Fibroblast of lung (primary cell): Measurements from ENCODE around the gene IRF5. TPM values are rescaled to one million over a fixed set of nuclear protein-coding genes. Genes with fewer than 3 reads are reported as not detected.

Experiments used
- DNase-seq, 2 donors: peaks; one replicate each; pipeline versions ENCODE4 v3.0.0 to v3.0.0-alpha.2; 2010; ENCODE audit warnings: low read depth in 2 of 2
- H2AFZ ChIP-seq: 2 replicates; pipeline ENCODE4 v1.5.1; 2012; ENCODE audit warnings: low read length, control low read depth, inconsistent platforms
- H3K27ac ChIP-seq: 2 replicates; pipeline ENCODE4 v1.5.1; 2011; ENCODE audit warnings: low read length, control low read depth; ENCODE audit not compliant: insufficient read depth
- H3K27me3 ChIP-seq: 2 replicates; pipeline ENCODE4 v1.5.1; 2011; ENCODE audit warnings: mild to moderate bottlenecking, low read length; ENCODE audit not compliant: control insufficient read depth, insufficient read depth
- H3K36me3 ChIP-seq: 2 replicates; pipeline ENCODE4 v1.5.1; 2011; ENCODE audit warnings: low read length; ENCODE audit not compliant: control insufficient read depth, insufficient read depth
- H3K4me1 ChIP-seq: 2 replicates; pipeline ENCODE4 v1.5.1; 2011; ENCODE audit warnings: low read length; ENCODE audit not compliant: control insufficient read depth, insufficient read depth; ENCODE audit errors: extremely low read depth
- H3K4me2 ChIP-seq: 2 replicates; pipeline ENCODE4 v1.5.1; 2011; ENCODE audit warnings: low read length, control low read depth; ENCODE audit not compliant: insufficient read depth; ENCODE audit errors: extremely low read depth
- H3K4me3 ChIP-seq, 4 experiments: fragments of 200-600 bp in 1 of 4; sonication (generic) in 1 of 4; replicated peaks in 1 of 4; 2 replicates each; pipeline ENCODE4 v1.5.1; 2011 to 2016; ENCODE audit warnings: low read length in 4 of 4, low read depth in 3 of 4, mild to moderate bottlenecking in 3 of 4, control low read depth in 2 of 4, inconsistent platforms in 1 of 4, mixed read lengths in 1 of 4; ENCODE audit not compliant: insufficient read depth in 1 of 4; ENCODE audit errors: control extremely low read depth in 1 of 4
- H3K79me2 ChIP-seq: 2 replicates; pipeline ENCODE4 v1.5.1; 2012; ENCODE audit warnings: mild to moderate bottlenecking, low read length, inconsistent platforms; ENCODE audit not compliant: control insufficient read depth, insufficient read depth
- H3K9ac ChIP-seq: 2 replicates; pipeline ENCODE4 v1.5.1; 2011; ENCODE audit warnings: mild to moderate bottlenecking, low read length, control low read depth; ENCODE audit not compliant: insufficient read depth
- H3K9me3 ChIP-seq: 2 replicates; pipeline ENCODE4 v1.5.1; 2012; ENCODE audit warnings: low read depth, low read length; ENCODE audit not compliant: control insufficient read depth, insufficient read depth
- H4K20me1 ChIP-seq: 2 replicates; pipeline ENCODE4 v1.5.1; 2011; ENCODE audit warnings: low read length; ENCODE audit not compliant: control insufficient read depth, insufficient read depth; ENCODE audit errors: extremely low read depth
- CTCF ChIP-seq, 2 donors: IDR thresholded peaks in 1 of 2; conservative IDR thresholded peaks in 1 of 2; 1 replicate in 1 of 2; 2 replicates in 1 of 2; pipeline ENCODE4 v1.5.1; 2011 to 2012; ENCODE audit warnings: low read length in 2 of 2, control low read depth in 1 of 2, inconsistent platforms in 1 of 2, low read depth in 1 of 2, mild to moderate bottlenecking in 1 of 2
- EZH2 ChIP-seq: IDR thresholded peaks from 2 replicates; pipeline ENCODE4 v1.5.1; 2012; ENCODE audit warnings: low read length, control low read depth, mild to moderate bottlenecking; ENCODE audit errors: missing control alignments
- polyA plus RNA-seq, 2 donors: library from polyadenylated mRNA; depleted of rRNA in 1 of 2; stranded (reverse) in 1 of 2; unstranded in 1 of 2; fragments of >200 nt; gene quantifications; 2 replicates each; pipeline ENCODE4 v1.2.1, GENCODE V29; 2011 to 2012; ENCODE audit warnings: missing spikeins in 1 of 2
- total RNA-seq: library from RNA; depleted of rRNA; stranded (reverse); fragments of >200 nt; gene quantifications from 2 replicates; pipeline ENCODE4 v1.2.1, GENCODE V29; 2014

IRF5 gene
- total and polyA plus RNA-seq, 2 donors (not counting 1 experiment from before 2014, with no cell fraction given): 0.33 TPM; not detected in 1

GRCh38 chr7:128918016-128918665 is 19.6 kb upstream of the IRF5 start:
- Histone ChIP-seq H3K4me2 (no peak overlapping the region), H3K27me3 (peaks cover 52% of the 10 kb centered on the region), H4K20me1 (no peaks in the 10 kb centered on the region), H3K4me1 (no peaks in the 10 kb centered on the region), H3K4me3 (no peak overlapping the region), H2AFZ (no peak overlapping the region), H3K27ac (no peak overlapping the region), H3K9me3 (no peaks in the 10 kb centered on the region), H3K79me2 (no peaks in the 10 kb centered on the region), H3K36me3 (no peaks in the 10 kb centered on the region), H3K9ac (no peak overlapping the region)
- no peak for DNase-seq
- TF ChIP-seq EZH2 (no peak), CTCF (conservative IDR thresholded peaks at IDR 0.05 in 1 of 2, IDR thresholded peaks at IDR 0.05 in 1 of 2; ENCODE audit: low read depth in 1 of 2, low read length in 2 of 2) (no peak)

GRCh38 chr7:128919241-128919640 is 18.5 kb upstream of the IRF5 start:
- Histone ChIP-seq H3K9me3 (no peaks in the 10 kb centered on the region), H3K27me3 (peaks cover 46% of the 10 kb centered on the region), H2AFZ (no peak overlapping the region), H3K27ac (no peak overlapping the region), H3K4me1 (no peaks in the 10 kb centered on the region), H3K4me2 (no peak overlapping the region), H4K20me1 (no peaks in the 10 kb centered on the region), H3K79me2 (no peaks in the 10 kb centered on the region), H3K9ac (no peak overlapping the region), H3K4me3 (no peak overlapping the region), H3K36me3 (no peaks in the 10 kb centered on the region)
- DNase-seq: no peak
- TF ChIP-seq CTCF (conservative IDR thresholded peaks at IDR 0.05 in 1 of 2, IDR thresholded peaks at IDR 0.05 in 1 of 2; ENCODE audit: low read depth in 1 of 2, low read length in 2 of 2): no peak
- no peak for TF ChIP-seq EZH2

- H3K27ac ChIP-seq: no peak overlapping the region
- no peaks in the 10 kb centered on the region for H4K20me1 ChIP-seq
- H3K4me3 ChIP-seq: no peak overlapping the region
- no peaks in the 10 kb centered on the region for H3K9me3 ChIP-seq
- no peak for TF ChIP-seq EZH2
- no peak for TF ChIP-seq CTCF (conservative IDR thresholded peaks at IDR 0.05 in 1 of 2, IDR thresholded peaks at IDR 0.05 in 1 of 2; ENCODE audit: low read depth in 1 of 2, low read length in 2 of 2)
- H3K79me2 ChIP-seq: no peaks in the 10 kb centered on the region
- peaks cover 42% of the 10 kb centered on the region for H3K27me3 ChIP-seq
- no peaks in the 10 kb centered on the region for H3K36me3 ChIP-seq
- no peak overlapping the region for H2AFZ ChIP-seq
- DNase-seq: no peak
- no peaks in the 10 kb centered on the region for H3K4me1 ChIP-seq
- H3K4me2 ChIP-seq: no peak overlapping the region
- H3K9ac ChIP-seq: no peak overlapping the region
These were observed 17.6 kb upstream of the IRF5 start for GRCh38 chr7:128919881-128920799.
